ENCODE results near the gene ASCL5.
"Not testable (repeated sequence)": the region's sequence is repeated elsewhere in the genome, so short reads cannot be mapped to it uniquely, and the experiment has no call there.

Gene ASCL5
- total RNA-seq: 0 to 1.1 (median 0) reads per million in 17 experiments

GRCh38 chr1:201126832-201127754, at the start of gene ASCL5:
ASCL5 (minus strand) TSS chr1:201127184; CDS start chr1:201115372, 11,812 bp downstream.
- no peak for DNase-seq

GRCh38 chr1:201175820-201176500, 49.0 kb upstream of the ASCL5 start:
- no peak for DNase-seq

- DNase-seq: no peak
Observed at GRCh38 chr1:201173736-201174135, 46.8 kb upstream of the ASCL5 start.

- DNase-seq: peak; percentile 59 to 82 (median 72)
Observed at GRCh38 chr1:201172999-201173610, 46.1 kb upstream of the ASCL5 start.

- no peak for DNase-seq
Observed at GRCh38 chr1:201172326-201172725, 45.3 kb upstream of the ASCL5 start.

GRCh38 chr1:201171063-201172036, 44.4 kb upstream of the ASCL5 start:
- DNase-seq: peak; percentile 44 to 78 (median 62)

GRCh38 chr1:201170533-201171062, 43.6 kb upstream of the ASCL5 start:
- DNase-seq: peak; percentile 84 to 93 (median 90)

GRCh38 chr1:201169971-201170532, 43.1 kb upstream of the ASCL5 start:
- no peak for DNase-seq

- DNase-seq: peak in 3 of 4 experiments; percentile 47 to 57 (median 51)
Observed at GRCh38 chr1:201169203-201169602, 42.2 kb upstream of the ASCL5 start.

- DNase-seq: no peak
Observed at GRCh38 chr1:201167041-201167991, 40.3 kb upstream of the ASCL5 start.

- no peak for DNase-seq
Observed at GRCh38 chr1:201164645-201165044, 37.7 kb upstream of the ASCL5 start.

- DNase-seq: no peak
Observed at GRCh38 chr1:201163707-201164106, 36.7 kb upstream of the ASCL5 start.

- not testable (repeated sequence) for DNase-seq
Observed at GRCh38 chr1:201163036-201163435, 36.1 kb upstream of the ASCL5 start.

GRCh38 chr1:201157949-201158348, 31.0 kb upstream of the ASCL5 start:
- DNase-seq: no peak

- no peak for DNase-seq
Observed at GRCh38 chr1:201156819-201157218, 29.8 kb upstream of the ASCL5 start.

GRCh38 chr1:201156346-201156745, 29.4 kb upstream of the ASCL5 start:
- no peak for DNase-seq

GRCh38 chr1:201155354-201155753, 28.4 kb upstream of the ASCL5 start:
- DNase-seq: no peak

- peak; percentile 95 to 97 (median 97) for DNase-seq
Observed at GRCh38 chr1:201154389-201155165, 27.6 kb upstream of the ASCL5 start, which contains the start of gene TMEM9. TMEM9 (minus strand) TSS chr1:201154474; CDS start chr1:201153923, 551 bp downstream.

Data from suppressor macrophage (primary cell).